Epithelial cell of proximal tubule (primary cell): ENCODE measurements around the gene SRD5A1. TPM values are rescaled to one million over a fixed set of nuclear protein-coding genes. Genes with fewer than 3 reads are reported as not detected.

Source experiments
- DNase-seq: peaks from one replicate; pipeline ENCODE4 v3.0.0-alpha.2; 2011; ENCODE audit warnings: low read depth
- H3K4me3 ChIP-seq: 2 replicates; pipeline ENCODE4 v1.5.1; 2011; ENCODE audit warnings: low read depth, mild to moderate bottlenecking, low read length
- CTCF ChIP-seq: conservative IDR thresholded peaks from 2 replicates; pipeline ENCODE4 v1.5.1; 2012; ENCODE audit warnings: low read depth, mild to moderate bottlenecking, low read length
- total RNA-seq: library from RNA; depleted of rRNA; stranded (reverse); fragments of >200 nt; gene quantifications from 2 replicates; pipeline ENCODE4 v1.2.3, GENCODE V29; 2015

Gene SRD5A1
- total RNA-seq, 1 donor from 2014 or later = 21.4 TPM

- no peak for DNase-seq
- no peak overlapping the region for H3K4me3 ChIP-seq
- TF ChIP-seq CTCF = no peak
Measured at GRCh38 chr5:6649681-6650080, 16.4 kb downstream of the SRD5A1 start.

GRCh38 chr5:6652025-6652424 is 18.8 kb downstream of the SRD5A1 start:
- TF ChIP-seq CTCF = no peak
- DNase-seq = no peak
- no peak overlapping the region for H3K4me3 ChIP-seq

GRCh38 chr5:6655432-6655831 is 22.2 kb downstream of the SRD5A1 start:
- DNase-seq = no peak
- no peak for TF ChIP-seq CTCF
- no peak overlapping the region for H3K4me3 ChIP-seq

- no peak for DNase-seq
- no peak overlapping the region for H3K4me3 ChIP-seq
- TF ChIP-seq CTCF = no peak
Measured at GRCh38 chr5:6656680-6657079, 23.4 kb downstream of the SRD5A1 start.

- TF ChIP-seq CTCF = no peak
- peak overlapping the region; percentile 0 for H3K4me3 ChIP-seq
- peak; percentile 64 for DNase-seq
Measured at GRCh38 chr5:6659941-6660684, 26.9 kb downstream of the SRD5A1 start.

GRCh38 chr5:6660688-6661087 is 27.4 kb downstream of the SRD5A1 start:
- DNase-seq = no peak
- no peak overlapping the region for H3K4me3 ChIP-seq
- no peak for TF ChIP-seq CTCF

- TF ChIP-seq CTCF = no peak
- no peak overlapping the region for H3K4me3 ChIP-seq
- no peak for DNase-seq
Measured at GRCh38 chr5:6666762-6667161, 33.5 kb downstream of the SRD5A1 start.
